HG03565 (cell line): Measurements from ENCODE around the gene ZBTB7C.

Experiments used
- ATAC-seq: cut with Tn5 transposase; IDR thresholded peaks from one replicate; pipeline ENCODE4 v1.9.1; 2021; ENCODE audit warnings: mild to moderate bottlenecking, moderate library complexity; ENCODE audit not compliant: unreplicated experiment

Gene ZBTB7C

DNA sequence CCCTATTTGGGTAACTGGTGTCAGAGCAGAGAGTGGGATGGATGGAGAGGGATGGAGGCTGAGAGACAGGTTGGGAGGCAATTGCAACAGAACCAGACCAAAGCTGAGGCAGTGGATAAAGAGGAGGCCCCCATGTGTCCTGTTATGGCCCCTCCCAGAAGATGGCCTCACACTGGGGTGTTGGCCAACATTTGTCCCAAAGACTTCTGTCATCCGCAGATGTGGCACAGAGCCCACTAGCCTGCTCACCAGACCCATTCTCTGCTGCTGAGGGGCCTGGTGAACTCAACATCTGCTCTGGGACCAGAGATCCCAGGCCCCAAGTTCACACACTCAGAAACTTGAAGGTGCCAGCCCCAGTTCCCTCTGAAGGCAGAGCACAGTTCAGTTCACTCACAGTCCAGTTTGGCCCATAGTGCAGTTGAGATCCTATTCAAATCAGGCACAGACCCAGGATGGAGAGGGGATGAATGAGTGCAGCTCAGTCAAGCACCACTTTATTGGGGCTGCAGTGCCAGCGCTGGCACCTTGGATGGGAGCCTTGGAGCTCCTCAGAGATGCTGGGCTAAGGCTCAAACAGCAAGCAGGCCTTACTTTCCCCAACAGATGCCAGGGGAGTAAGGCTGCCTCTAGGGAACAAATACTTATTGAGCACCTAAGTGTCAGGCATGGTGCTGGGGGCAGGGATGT is 189.2 kb downstream of the ZBTB7C start:
- ATAC-seq, result no peak

DNA sequence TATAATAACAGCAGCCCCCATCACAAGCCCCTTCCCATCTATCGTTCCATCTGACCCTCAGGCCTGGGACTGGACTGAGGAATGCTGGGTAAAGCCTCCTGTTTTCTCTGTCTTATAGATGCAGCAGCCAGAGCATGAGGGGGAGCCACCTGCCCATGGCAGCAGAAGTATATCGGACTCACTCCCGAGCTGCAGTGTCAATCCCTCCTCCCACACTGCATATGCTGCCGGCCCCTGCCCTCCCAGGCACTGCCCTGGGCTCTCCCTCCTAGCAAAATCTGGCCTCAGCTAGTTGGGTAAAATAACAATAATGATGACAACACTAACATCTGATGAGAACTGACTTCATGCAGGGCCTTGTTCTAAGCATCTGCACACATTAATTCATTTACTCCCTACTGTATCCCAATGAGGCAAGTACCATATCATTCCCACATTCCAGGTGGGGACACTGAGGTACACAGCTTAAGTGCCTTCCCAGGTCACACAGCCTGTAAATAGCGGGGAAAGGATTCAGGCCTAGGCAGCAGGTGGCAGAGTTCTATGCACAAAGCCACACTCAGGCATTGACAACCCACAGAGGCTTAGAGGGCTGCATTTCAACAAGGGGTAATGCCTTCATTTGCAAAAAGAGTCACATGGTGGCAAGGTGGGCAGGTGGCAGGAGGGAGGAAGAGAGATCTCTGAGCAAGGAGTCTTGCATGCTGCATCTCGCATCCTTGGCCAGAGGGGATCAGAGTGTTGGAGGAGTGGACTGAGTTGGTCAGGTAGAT is 190.0 kb downstream of the ZBTB7C start:
- no peak for ATAC-seq

DNA sequence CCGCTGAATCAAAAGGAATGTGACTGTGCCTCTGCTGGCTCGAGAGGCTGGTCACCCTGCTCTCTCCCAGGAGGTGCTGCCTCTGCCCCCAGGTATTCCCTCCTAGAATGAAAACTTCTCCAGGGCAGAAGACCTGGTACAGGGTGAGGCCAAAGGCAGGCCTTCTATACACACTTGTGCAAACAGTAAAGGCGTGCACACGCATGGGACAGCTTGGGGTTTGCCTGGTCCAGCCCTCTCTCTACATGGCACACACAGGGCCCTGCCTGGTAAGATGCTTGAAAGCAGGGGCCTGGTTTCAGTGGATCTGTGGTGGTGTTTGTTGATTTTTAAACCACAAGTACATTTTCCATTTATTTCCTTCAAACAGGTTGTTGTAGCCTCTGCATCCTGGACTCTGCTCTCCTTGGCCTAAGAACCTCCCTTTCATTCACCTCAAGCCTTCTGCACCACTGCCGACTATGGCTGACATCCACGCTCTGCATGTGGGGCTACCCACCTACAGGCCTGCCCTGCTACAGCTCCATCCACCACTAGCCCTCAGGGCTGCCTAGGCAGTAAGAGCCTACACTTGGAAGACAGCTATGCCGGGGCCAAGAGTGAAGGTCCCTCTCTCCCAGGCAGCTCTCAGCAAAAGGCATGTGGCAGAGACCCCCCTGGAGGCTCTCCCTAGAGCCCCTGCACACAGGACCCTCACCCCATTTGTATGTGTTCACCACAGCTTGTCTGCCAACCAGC is 190.7 kb downstream of the ZBTB7C start:
- no peak for ATAC-seq

DNA sequence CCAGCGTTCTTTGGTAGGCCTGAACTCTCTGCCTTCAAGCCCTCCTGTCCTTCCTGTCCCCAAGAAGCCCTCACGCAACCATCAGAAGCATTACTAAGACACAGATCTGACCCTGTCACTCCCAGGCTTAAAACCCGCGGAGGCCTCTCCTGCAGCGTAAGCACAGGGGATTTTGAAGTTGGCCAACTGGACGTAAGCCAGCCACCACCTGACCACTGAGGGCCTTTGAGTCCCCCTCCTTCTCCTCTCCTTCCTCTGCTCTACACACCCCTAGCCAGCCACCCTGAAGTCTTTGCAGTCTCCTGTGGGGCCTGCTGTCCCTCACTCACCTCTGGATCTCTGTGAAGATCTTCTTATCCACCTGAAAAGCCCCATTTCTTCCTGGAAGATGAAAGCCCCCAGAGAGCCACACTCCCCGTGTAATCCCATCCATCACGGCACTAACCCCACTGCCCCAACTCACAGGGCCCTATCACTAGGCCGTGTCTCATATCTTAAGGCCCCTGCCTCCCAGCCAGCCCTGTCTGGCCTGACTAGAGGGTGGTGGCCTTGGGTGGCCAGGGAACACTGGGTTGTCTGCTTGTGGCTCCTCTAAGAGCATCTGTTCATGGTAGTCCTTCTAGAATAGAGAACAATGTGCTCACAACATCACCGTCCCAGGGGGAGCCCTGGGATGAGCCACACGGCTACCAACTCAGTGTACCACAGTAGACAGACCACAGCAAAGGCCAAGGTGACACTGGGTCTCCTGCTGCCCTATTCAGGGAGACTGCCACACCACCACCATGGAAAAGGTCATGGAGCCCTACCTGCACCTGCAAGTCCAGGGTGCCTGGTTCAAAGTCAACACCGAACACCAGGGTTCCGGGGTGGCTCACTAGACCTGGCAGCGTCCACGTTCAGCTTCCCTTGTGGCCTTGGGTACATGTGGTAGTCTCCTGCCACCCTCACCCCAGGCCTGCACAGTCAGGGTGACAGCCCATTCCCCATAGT is 191.6 kb downstream of the ZBTB7C start:
- ATAC-seq, result no peak

DNA sequence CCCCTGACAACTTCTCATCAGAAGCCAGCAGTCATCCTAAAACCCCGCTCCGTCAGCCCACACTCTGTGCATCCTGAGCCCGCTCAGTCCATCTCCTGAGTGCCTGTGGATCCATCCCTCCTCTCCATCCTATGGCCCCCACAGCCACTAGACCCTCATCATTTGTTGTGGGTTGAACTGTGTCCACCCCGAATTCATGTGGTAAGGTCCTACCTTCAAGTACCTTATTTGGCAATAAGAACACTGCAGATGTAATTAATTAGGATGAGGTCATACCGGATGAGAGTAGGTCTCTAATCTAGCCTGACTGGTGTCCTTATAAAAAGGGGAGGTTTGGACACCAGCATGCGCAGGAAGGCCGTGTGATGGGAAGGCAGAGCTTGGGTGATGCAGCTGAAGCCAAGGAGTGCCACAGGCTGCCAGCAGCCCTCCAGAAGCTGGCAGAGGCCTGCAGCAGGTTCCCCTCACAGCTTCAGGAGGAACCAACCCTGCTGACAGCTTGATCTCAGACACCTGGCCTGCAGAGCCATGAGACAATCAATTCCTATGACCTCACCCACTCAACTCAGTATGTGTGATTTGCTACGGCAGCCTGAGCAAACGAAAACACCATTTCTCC is 192.4 kb downstream of the ZBTB7C start:
- ATAC-seq, result no peak

DNA sequence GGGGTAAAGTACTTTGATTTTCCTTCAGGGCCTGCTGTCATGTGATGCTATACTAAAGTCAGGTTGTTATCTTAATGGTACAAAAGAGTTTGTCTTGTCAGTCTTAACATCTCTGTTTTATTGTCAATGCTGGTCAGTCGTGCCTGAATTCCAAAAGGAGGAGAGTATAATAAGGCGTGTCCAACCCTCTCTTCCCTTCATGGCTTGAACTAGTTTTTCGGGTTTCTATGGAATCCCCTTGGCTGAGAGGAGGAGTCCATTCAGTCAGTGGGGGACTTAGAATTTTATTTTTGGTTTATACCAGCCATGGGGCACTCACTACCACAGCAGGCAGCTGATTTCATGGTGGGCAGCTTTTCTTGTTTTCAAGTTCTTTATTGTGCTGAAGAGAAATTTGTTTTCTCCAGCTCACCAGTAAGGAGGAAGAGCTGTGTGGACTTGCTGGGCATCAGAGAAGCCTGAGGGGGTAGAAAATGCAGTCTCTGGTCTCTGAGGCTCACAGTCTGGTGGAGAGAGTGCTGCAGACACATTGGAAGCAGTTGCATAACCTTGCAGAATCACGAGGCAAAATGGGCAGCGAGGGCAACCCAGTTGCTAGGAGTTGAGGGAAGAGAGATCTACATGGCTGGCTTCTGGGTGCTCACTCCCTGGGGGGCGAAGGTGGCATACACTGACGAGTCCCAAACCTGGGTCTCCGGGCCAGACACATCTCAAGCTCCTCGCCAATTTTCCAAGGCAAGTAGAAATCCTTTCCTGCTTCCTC is 193.1 kb downstream of the ZBTB7C start:
- ATAC-seq, result no peak

DNA sequence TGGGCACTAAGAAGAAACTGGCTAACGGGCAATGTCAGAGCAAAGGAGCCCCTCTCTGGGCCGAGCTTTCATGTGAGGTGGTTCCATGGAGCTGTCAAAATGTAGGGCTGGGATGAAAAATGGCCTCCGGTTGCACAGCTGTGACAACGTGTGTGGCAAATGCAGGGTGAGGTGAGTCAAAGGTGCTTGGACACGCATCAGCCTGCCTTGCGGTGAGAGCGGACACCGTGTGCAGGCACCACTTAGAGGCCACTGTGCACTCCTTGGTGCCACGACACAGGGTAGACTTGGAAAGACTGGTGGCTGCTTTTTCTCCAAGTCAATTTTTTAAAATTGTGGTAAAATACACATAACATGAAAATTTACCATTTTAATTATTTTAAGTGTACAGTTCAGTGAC is 195.4 kb downstream of the ZBTB7C start:
- no peak for ATAC-seq

DNA sequence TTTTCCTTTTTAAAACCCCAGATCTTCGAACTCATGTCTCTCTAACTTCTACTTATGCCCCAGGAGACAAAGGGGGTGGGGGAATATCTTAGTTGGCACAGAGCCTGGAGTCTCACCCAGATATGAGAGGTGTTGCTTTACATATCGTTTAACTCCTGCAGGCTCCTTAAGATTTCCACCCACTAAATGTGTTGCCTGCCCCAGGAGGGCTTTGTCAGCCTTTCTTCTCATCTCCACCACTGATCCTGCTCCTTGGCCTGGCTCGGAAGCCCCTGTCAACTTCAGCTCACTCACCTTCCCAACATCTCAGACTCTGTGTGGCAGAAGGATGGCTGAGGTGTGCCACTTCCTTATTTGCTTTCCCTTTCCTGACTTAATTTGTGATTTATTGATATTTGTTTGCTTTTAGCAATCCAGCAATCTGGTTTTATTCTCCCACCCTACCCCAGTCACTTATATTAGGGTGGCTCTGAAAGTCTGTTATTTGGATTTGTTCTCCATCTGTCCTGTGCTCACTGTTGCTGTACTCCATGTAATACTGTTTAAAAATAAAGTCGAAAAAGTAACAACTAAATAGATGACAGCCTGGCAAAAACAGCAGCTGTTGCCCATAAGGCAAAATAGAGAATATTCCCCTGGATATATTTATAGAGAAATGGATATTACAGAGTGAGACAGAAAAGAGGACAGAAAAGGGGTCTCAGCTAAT is 200.6 kb downstream of the ZBTB7C start:
- no peak for ATAC-seq

DNA sequence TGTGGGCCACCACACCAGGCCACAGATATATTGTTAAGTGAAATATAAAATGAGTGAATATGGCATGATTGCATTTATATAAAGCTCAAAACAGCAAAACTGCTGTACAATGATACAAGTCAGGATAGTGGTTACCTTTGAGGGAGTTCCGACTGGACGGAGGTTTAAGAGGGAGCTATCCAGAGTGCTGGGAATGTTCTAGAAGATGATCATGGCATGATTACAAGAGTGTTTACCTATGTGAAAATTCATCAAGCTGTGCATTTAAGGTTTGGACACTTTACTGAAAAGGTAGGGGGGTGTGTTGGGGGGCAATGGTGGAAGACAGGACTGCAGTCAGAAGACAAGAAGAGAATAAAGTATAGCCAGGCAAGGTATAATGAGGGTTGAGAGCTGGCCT is 201.4 kb downstream of the ZBTB7C start:
- ATAC-seq, result no peak

DNA sequence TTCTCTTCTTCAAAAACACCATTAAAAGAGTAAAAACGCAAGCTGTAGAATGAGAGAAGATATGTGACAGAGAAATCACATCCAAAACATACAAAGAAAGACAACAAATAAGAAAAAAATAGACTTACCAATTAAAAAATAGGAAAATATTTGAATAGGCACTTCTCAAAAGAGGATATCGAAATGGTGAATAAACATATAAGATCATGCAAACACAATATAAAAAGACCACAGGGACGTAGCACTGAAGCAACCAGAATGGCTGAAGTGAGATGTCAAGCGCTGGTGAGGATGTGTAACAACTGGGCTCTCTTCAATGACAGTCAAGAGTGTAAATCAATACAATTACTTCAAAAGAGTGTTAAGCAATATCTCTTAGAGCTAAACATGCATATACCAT is 202.3 kb downstream of the ZBTB7C start:
- ATAC-seq, result no peak

DNA sequence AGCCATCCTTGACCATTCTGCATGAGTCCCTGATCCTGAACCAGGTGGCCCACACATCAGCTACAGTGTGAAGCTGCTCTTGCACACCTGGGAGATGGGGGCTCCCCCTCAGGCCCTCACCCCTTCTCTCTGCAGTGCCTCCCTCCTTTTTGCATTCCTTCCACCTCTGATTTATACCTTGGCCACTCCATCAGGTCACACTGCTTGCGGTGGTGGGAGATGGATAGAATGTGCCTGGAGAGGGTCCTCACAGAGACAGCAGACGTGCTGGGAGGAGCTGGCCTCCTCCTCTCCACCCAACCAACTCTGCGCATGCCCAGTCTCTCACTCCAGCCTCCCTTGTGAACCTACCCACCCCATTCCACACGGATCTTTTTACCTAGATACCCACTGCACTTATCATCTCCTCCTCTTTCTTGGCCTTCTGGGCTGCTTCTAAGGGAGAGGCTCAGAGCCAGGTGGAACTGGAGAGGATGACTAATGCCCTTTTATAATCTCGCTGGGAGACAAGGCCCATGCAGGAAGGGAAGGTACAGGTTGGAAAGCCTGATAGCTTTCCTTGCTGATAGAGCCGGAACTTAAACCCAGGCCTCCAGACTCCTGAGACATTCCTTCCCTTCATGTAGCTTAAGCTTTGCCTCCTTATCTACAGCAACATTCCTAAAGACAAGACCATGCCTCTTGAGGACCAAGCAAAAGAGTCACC is 205.1 kb downstream of the ZBTB7C start:
- ATAC-seq, result no peak

DNA sequence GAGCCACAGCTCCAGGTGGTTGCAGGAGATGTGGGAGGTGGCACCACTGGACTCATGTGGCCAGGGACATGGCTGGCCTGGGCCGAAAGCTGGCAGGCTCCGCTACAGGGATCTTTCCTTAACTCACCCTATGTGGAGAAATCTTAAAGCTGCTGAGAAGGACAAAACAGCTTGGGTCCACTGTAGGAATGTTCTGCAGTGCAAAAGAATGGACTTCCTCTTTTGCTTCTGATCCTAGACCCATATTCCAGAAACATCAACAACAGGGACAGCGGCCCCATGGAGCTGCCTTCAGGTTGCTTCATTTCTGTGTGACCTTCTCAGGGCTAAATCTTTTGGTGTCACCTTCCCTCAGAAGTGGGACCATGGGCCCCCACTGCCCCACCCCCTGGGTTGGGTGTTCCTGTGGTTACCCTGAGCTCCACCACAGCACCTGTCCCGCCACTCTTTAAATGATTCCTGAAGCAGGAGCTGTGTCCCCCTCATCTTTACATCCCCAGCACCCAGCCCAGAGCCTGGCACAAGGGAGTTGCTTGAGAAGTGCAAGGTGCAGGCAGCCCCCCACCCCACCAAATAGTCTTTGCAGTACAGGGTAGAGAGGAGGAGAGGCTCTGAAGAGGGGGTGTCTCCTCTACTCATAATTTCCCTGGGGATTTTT is 205.8 kb downstream of the ZBTB7C start:
- no peak for ATAC-seq

DNA sequence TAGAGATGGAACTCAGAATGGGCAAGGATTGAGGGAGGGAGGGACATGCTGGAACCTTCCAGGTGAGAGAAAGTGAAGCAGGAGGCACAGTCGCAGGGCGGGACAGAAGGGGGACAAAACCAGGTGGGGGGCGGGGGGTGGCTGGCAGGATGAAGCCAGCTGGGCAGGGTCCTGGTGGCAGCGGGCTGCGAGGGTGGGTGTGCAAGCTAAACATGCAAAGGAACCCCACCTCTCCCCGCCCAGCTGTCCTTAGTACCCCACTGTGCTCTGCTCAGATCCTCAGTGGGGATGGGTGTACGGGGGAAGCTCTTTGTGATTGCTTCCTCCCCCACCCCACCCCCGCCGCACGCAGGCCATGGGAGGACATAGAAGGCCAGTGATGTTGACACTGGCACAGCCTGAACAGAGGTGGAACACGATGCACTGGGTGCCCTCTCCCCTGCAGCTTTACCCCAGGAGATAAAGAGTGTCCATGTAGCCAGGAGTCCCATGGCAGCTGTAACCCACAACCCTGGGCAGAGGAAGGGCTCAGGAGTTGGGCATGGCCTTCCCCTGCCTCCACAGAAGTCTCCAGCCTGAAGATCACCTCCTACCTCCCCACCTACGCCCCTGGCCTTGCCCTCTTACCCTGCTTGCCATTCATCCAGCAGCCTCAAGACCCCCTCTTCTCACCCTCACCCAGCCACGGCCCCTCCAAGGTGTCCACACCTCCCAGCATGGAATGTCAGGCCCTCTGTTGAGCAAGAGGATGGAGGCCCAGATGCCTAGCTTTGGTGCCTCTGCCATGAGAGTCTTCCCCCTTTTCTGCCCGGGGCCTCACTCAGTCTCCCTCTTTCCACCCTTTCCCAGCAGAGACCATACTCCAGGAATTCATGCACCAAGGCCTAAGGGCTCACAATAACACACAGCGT is 206.6 kb downstream of the ZBTB7C start:
- no peak for ATAC-seq

DNA sequence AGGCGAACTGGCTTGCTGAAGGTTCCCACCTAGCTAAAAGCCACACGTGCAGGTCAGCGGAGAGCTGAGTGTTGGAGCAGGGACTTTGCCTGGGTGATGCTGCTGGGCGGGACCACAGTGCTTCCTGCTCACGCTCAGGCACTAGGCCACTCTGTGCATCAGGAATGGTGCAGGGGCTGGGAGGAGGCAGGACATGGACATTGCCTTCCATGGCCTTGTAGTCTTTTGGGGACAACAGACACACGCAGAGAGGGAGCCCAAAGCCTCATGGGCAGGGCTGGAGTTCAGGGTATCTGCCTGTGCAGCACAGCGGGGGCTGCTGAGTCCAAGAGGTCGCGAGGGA is 207.2 kb downstream of the ZBTB7C start:
- ATAC-seq, result no peak

DNA sequence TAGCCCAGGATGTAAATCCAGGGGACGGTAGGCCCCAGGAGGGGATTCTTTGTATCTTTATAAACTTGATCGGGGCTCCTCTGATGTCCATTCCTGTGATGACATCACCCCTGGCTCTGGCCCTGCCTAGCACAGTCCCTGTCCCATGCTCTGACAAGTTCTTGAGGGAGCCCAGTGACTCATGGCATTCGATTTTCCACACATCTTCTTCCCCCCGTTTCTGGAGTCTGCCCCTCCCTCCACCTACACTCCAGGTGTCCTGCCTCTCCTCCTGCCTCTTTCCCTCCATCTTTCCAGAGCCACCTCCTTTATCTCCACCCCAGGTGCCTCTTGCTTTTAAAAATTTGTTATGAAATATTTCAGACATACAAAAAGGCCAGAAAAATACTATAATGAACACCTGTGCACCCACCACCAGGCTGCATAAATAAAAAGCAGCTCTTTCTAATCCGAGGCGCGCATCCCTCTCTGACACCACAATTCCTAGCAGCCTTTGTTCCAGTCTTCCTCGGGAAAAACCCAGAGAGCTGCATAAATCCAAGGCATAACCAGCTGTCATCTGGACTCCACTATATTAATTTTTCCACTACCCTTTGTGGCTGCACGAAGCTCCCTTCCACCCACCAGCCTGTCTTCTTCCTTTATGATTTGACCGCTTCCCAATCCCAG is 207.7 kb downstream of the ZBTB7C start:
- no peak for ATAC-seq

DNA sequence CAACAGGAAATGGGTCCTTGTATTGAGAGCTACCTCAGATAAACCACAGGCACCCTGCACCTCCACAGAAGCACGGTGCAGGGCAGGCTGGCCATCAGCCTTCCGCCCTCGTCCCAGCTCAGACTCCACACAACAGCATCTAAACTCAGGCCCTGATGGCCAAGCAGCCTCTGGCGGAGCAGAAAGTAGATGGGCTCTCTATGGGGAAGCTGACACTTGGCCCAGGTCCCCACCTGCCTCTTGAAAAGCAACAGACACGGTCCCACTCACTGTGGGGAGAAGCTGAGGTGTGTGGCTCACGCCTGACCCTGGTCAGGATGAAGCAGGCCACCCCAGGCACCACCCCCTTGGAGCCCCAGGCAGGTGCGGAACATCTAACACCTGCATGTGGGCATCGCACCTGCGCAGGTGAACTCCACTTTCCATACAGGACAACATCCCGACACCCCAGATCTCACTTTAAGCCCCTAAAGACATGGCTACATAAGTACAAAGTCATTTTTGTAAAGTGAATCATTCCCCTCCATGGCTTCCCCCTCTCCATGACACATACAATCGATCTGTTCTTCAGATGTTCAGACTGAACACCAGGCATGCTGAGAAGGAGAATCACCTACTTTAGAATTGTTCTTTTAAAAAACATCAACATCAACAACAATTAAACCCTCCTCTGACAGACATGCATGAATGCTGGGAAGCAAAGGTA is 208.4 kb downstream of the ZBTB7C start:
- no peak for ATAC-seq
